RWPE2 (cell line): ENCODE results near the gene PLEKHJ1.

Experiments used
- ATAC-seq: fragments of 200-7000 bp; cut with Tn5 transposase; 3 replicates; pipeline ENCODE4 v1.9.1; 2021; ENCODE audit warnings: low read depth
- DNase-seq: peaks from one replicate; pipeline ENCODE4 v3.0.0-alpha.2; 2020; ENCODE audit warnings: low spot score
- H3K27ac ChIP-seq: fragments of 450-650 bp; 2 replicates; pipeline ENCODE4 v1.5.1; 2017; ENCODE audit warnings: mild to moderate bottlenecking; ENCODE audit not compliant: poor library complexity, severe bottlenecking
- H3K27me3 ChIP-seq: fragments of 250-450 bp; sonication (Bioruptor Pico); 2 replicates; pipeline ENCODE4 v1.5.1; 2021; ENCODE audit warnings: mild to moderate bottlenecking, moderate library complexity; ENCODE audit not compliant: insufficient read depth, poor library complexity, severe bottlenecking
- H3K36me3 ChIP-seq: fragments of 250-450 bp; sonication (Bioruptor Pico); 2 replicates; pipeline ENCODE4 v1.5.1; 2020; ENCODE audit warnings: low read depth, mild to moderate bottlenecking, moderate library complexity
- H3K4me1 ChIP-seq: fragments of 250-450 bp; sonication (Bioruptor Pico); 2 replicates; pipeline ENCODE4 v1.5.1; 2021; ENCODE audit warnings: mild to moderate bottlenecking, moderate library complexity; ENCODE audit not compliant: insufficient read depth, poor library complexity, severe bottlenecking
- H3K4me3 ChIP-seq: fragments of 250-450 bp; sonication (Bioruptor Pico); 2 replicates; pipeline ENCODE4 v1.5.1; 2021; ENCODE audit warnings: mild to moderate bottlenecking, moderate library complexity; ENCODE audit not compliant: severe bottlenecking
- H3K9me3 ChIP-seq: fragments of 250-450 bp; sonication (Bioruptor Pico); 2 replicates; pipeline ENCODE4 v1.5.1; 2021; ENCODE audit warnings: mild to moderate bottlenecking, moderate library complexity; ENCODE audit not compliant: severe bottlenecking
- CTCF ChIP-seq: fragments of 450-650 bp; IDR thresholded peaks from one replicate; pipeline ENCODE4 v1.5.1; 2017; ENCODE audit warnings: mild to moderate bottlenecking, moderate library complexity; ENCODE audit not compliant: poor library complexity, severe bottlenecking

PLEKHJ1 gene

GRCh38 chr19:2260341-2260805 is 24.2 kb upstream of the PLEKHJ1 start:
- Histone ChIP-seq H3K9me3 (no peaks in the 10 kb centered on the region), H3K36me3 (no peaks in the 10 kb centered on the region), H3K27me3 (no peaks in the 10 kb centered on the region), H3K4me3 (no peak overlapping the region), H3K4me1 (no peaks in the 10 kb centered on the region), H3K27ac (no peak overlapping the region)
- ATAC-seq (no peak), DNase-seq (no peak)
- TF ChIP-seq CTCF = no peak

- Histone ChIP-seq H3K9me3 (no peaks in the 10 kb centered on the region), H3K4me1 (no peaks in the 10 kb centered on the region), H3K4me3 (no peak overlapping the region), H3K27ac (no peak overlapping the region), H3K27me3 (peaks cover under 1% of the 10 kb centered on the region), H3K36me3 (no peaks in the 10 kb centered on the region)
- no peak for TF ChIP-seq CTCF
- no peak for DNase-seq
- peak; percentile 44; the same call in 2 of the 3 replicates for ATAC-seq
These were observed 23.2 kb upstream of the PLEKHJ1 start for GRCh38 chr19:2259336-2259735.

GRCh38 chr19:2255982-2256685 is 20.0 kb upstream of the PLEKHJ1 start, which contains the start of gene JSRP1:
JSRP1 (minus strand) TSS chr19:2256417; CDS start chr19:2255314, 1,103 bp downstream.
- no peak for TF ChIP-seq CTCF
- ATAC-seq (no peak), DNase-seq (peak; percentile 52)
- no peaks in the 10 kb centered on the region for H3K36me3 ChIP-seq
- no peak within 1 kb of the TSS for H3K27ac ChIP-seq
- H3K4me1 ChIP-seq = no peaks in the 10 kb centered on the region
- H3K4me3 ChIP-seq = no peak within 1 kb of the TSS
- peaks cover 30% of the 10 kb centered on the region for H3K27me3 ChIP-seq
- no peaks in the 10 kb centered on the region for H3K9me3 ChIP-seq

GRCh38 chr19:2255112-2255845 is 19.1 kb upstream of the PLEKHJ1 start:
- ATAC-seq (no peak), DNase-seq (peak; percentile 58)
- H3K9me3 ChIP-seq = no peaks in the 10 kb centered on the region
- H3K27me3 ChIP-seq = peaks cover 38% of the 10 kb centered on the region
- H3K4me3 ChIP-seq = no peak overlapping the region
- H3K36me3 ChIP-seq = no peaks in the 10 kb centered on the region
- no peaks in the 10 kb centered on the region for H3K4me1 ChIP-seq
- no peak overlapping the region for H3K27ac ChIP-seq
- no peak for TF ChIP-seq CTCF
